Epithelial cell of proximal tubule (primary cell): ENCODE data around the gene CTDP1. TPM values are rescaled to one million over a fixed set of nuclear protein-coding genes. Genes with fewer than 3 reads are reported as not detected.

Source experiments
- DNase-seq: peaks from one replicate; pipeline ENCODE4 v3.0.0-alpha.2; 2011; ENCODE audit warnings: low read depth
- H3K4me3 ChIP-seq: 2 replicates; pipeline ENCODE4 v1.5.1; 2011; ENCODE audit warnings: low read depth, mild to moderate bottlenecking, low read length
- total RNA-seq: library from RNA; depleted of rRNA; stranded (reverse); fragments of >200 nt; gene quantifications from 2 replicates; pipeline ENCODE4 v1.2.3, GENCODE V29; 2015
- TF ChIP-seq, protein P1 (sequence below): conservative IDR thresholded peaks from 2 replicates; pipeline ENCODE4 v1.5.1; 2012; ENCODE audit warnings: low read depth, mild to moderate bottlenecking, low read length

Gene CTDP1
- total RNA-seq, 1 donor from 2014 or later: 13.9 TPM

DNA sequence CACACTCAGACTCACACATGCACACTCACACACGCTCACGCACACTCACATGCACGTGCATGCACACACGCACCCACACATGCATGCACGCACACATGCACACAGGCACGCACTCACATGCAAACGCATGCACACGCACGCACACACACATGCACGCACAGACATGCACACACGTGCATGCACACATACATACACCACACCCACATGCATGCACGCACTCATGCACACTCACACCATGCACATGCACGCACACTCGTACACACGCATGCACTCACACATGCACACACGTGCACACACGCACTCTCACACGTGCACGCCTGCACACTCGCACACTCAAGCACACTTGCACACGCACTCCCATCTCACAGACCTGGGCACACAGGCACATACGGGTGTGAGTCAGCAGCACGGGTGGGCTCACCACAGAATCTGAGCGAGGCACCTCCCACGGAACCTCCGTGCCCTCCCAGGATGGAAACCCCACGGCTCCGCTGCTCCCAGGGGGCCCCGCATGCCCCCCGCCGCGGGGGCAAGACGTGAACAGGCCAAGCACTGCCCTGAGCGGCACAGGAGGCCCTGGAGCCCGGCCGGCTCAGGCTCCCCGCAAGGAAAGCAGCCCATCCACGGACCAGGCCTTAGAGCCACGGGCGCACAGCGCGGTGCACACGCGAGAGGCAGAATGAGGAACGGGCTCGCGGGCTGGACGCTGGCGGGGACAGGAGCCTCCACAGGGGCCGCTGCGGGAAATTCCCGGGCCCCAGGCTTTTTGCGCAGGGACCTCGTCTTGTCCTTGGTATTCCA lies 109.7 kb downstream of the CTDP1 start:
- H3K4me3 ChIP-seq: no peak overlapping the region
- TF ChIP-seq, protein P1, sequence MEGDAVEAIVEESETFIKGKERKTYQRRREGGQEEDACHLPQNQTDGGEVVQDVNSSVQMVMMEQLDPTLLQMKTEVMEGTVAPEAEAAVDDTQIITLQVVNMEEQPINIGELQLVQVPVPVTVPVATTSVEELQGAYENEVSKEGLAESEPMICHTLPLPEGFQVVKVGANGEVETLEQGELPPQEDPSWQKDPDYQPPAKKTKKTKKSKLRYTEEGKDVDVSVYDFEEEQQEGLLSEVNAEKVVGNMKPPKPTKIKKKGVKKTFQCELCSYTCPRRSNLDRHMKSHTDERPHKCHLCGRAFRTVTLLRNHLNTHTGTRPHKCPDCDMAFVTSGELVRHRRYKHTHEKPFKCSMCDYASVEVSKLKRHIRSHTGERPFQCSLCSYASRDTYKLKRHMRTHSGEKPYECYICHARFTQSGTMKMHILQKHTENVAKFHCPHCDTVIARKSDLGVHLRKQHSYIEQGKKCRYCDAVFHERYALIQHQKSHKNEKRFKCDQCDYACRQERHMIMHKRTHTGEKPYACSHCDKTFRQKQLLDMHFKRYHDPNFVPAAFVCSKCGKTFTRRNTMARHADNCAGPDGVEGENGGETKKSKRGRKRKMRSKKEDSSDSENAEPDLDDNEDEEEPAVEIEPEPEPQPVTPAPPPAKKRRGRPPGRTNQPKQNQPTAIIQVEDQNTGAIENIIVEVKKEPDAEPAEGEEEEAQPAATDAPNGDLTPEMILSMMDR: no peak
- DNase-seq: no peak

GRCh38 chr18:79789901-79790890 lies 110.6 kb downstream of the CTDP1 start:
- TF ChIP-seq, protein P1: no peak
- DNase-seq: no peak
- H3K4me3 ChIP-seq: no peak overlapping the region

DNA sequence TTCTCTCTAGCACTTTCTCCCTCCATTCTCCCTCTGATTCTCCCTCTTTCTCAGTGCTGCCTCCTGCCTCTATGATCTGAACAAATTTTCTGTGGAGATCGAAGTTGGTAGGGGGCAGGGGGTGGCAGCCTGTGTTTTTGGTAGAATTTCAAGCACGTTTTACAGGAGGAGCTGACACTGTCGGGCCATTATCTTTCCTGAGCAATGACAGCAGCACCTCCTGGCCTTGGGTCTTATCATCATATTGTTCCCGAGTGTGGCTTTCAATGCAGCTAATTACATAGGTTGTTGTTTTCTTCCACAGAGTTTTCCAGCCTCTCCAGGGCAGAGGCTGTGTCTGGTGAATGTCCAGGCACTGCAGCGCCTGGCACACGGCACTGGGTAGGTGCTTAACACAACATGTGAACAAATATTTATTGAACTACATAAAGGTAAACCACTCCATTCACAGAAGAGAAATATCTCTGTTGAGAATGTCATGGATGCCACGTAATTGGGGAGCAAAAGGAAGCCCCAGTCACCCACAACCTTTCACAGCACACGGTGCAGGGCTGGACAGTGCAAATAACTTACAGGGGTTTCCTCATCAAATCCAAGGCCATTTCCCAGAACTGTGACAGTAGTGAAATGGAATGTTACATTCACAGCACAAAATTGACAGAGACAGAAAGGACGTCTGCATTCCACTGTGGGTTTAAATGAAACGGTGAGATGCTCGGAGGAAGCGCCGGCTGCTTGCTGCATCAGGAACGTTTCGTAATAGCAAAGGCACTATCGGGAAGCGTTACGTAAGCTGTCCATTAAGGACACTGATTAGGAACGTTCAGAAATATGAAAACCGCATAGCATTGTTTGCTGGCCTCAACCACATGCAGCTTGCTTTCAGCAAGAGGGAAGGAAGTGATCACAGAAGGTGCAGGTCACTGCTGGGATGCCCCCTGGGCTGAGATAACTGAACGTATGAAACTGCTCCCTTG lies 111.7 kb downstream of the CTDP1 start:
- peak; percentile 32 for DNase-seq
- no peak overlapping the region for H3K4me3 ChIP-seq
- TF ChIP-seq, protein P1: no peak

GRCh38 chr18:79792096-79792987 lies 112.7 kb downstream of the CTDP1 start:
- DNase-seq: no peak
- TF ChIP-seq, protein P1: no peak
- H3K4me3 ChIP-seq: no peak overlapping the region

DNA sequence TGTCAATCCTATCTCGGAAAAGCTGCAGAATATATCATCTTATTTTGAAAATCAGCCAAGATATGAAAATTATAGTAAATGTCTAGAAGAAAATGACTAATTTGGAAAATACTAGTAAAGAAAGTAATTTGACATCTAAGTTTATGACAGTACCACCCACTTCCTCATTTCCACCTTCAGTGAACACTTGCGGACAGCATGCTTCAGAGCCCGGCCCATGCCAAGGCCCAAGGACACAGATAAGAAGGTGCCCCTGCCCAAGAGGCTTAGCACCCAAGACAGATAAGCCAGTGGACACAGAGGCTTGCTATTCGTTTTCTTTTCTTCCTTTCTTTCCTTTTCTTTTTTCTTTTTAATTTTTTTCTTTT lies 113.4 kb downstream of the CTDP1 start:
- TF ChIP-seq, protein P1: no peak
- H3K4me3 ChIP-seq: no peak overlapping the region
- no peak for DNase-seq

GRCh38 chr18:79794846-79795245 lies 115.2 kb downstream of the CTDP1 start:
- no peak overlapping the region for H3K4me3 ChIP-seq
- no peak for DNase-seq
- TF ChIP-seq, protein P1: no peak
